Subcutaneous adipose tissue (tissue), 4 donors: ENCODE data around the gene DET1. TPM values are rescaled to one million over a fixed set of nuclear protein-coding genes. Genes with fewer than 3 reads are reported as not detected.

Experiments
- CTCF ChIP-seq: fragments of 450-650 bp; IDR thresholded peaks from one replicate; pipeline ENCODE4 v1.5.1; 2016; ENCODE audit warnings: low read depth, mild to moderate bottlenecking, control low read depth, antibody characterized with exemption, moderate library complexity
- total RNA-seq, 4 donors: library from RNA; depleted of rRNA; stranded (reverse); fragments of >200 nt; gene quantifications; one replicate each; pipeline ENCODE4 v1.1.0, GENCODE V29; 2016

Gene DET1
- total RNA-seq, 4 donors from 2014 or later: 6.5 to 10.5 (median 7.0) TPM

GRCh38 chr15:88542342-88542733, 4.1 kb downstream of the DET1 start:
- no peak for TF ChIP-seq CTCF

- TF ChIP-seq CTCF: no peak
These were observed 4.7 kb downstream of the DET1 start for GRCh38 chr15:88541709-88542341.

- TF ChIP-seq CTCF: no peak
These were observed 7.0 kb downstream of the DET1 start for GRCh38 chr15:88539441-88539840.

- no peak for TF ChIP-seq CTCF
These were observed 7.5 kb downstream of the DET1 start for GRCh38 chr15:88538972-88539371.

GRCh38 chr15:88537591-88538317, 8.7 kb downstream of the DET1 start:
- TF ChIP-seq CTCF: no peak

- no peak for TF ChIP-seq CTCF
These were observed 10.7 kb downstream of the DET1 start for GRCh38 chr15:88535607-88536313.

- TF ChIP-seq CTCF: no peak
These were observed 11.4 kb downstream of the DET1 start for GRCh38 chr15:88535100-88535499.
